ENCODE data around the gene DSCAM. TPM values are rescaled to one million over a fixed set of nuclear protein-coding genes. Genes with fewer than 3 reads are reported as not detected.

The DSCAM gene
- total and polyA plus RNA-seq, 10 of the 15 experiments (the other 5 are each of a cell fraction or from before 2014, with no cell fraction given): not detected

DNA sequence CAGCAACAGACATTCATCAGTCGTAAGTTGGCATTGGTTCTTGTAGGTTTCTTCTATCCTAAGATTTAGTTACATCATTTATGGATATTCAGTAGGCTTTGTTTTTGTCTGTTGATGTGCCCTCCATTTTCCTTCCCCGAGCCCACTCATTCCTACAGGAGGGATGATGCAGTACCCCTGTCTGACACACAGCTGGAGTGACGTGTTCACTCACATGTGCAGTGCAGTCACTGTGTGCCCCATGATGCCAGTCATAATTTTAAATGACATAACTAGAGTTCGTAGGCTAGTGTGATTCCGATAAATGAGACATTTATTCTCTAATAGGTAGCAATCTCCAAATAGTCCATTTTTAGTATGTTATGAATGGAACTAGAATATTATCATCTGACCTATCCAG lies 438.4 kb downstream of the DSCAM start:
- WGBS (ENCODE audit: insufficient coverage, insufficient replicate concordance, low lambda C conversion rate, missing lambda C conversion rate): 20% methylated on average over 5 of the region's 5 CpGs
- intact Hi-C loops (cut with micrococcal nuclease; ENCODE audit: unreplicated experiment): no loop called here
- ATAC-seq: no peak
- Histone ChIP-seq H3K4me3 (no peak overlapping the region), H3K27me3 (replicated peaks in 1 of 2; ENCODE audit: control insufficient read depth in 2 of 2, insufficient read depth in 2 of 2, low read length in 1 of 2) (no peaks in the 10 kb centered on the region), H2AFZ (ENCODE audit: control insufficient read depth, low read depth, low read length) (no peak overlapping the region), H3K4me2 (ENCODE audit: control insufficient read depth, insufficient read depth) (no peak overlapping the region), H3K36me3 (ENCODE audit: control insufficient read depth in 2 of 2, insufficient read depth in 2 of 2, low read length in 1 of 2) (no peaks in the 10 kb centered on the region), H3K27ac (ENCODE audit: control insufficient read depth, insufficient read depth) (no peak overlapping the region), H3K9ac (ENCODE audit: control insufficient read depth, insufficient read depth, low read length) (no peak overlapping the region), H3K4me1 (ENCODE audit: control insufficient read depth, insufficient read depth, low read length) (no peaks in the 10 kb centered on the region), H3K9me3 (replicated peaks; ENCODE audit: control insufficient read depth, insufficient read depth, low read length) (no peaks in the 10 kb centered on the region), H3K79me2 (ENCODE audit: control insufficient read depth, insufficient read depth, low read length) (no peaks in the 10 kb centered on the region), H4K20me1 (ENCODE audit: control insufficient read depth, insufficient read depth) (no peaks in the 10 kb centered on the region)
- ChIA-PET RAD21 (ENCODE audit: unreplicated experiment) (no interaction called here), SMC1A (ENCODE audit: uncharacterized antibody, unreplicated experiment) (no interaction called here), CTCF (no interaction called here), POLR2A (no interaction called here)
- no peak for DNase-seq (ENCODE audit: low read depth, low spot score)
- in situ Hi-C loops (cut with MboI): no loop called here
- no TSS peak for BruUV-seq (replicated peaks)
- TF ChIP-seq CHD1 (IDR thresholded peaks at IDR 0.05; ENCODE audit: low read depth, low read length): no peak
- no peak for FAIRE-seq

- H4K20me1 ChIP-seq (ENCODE audit: control insufficient read depth, insufficient read depth): no peaks in the 10 kb centered on the region
- POLR2A ChIA-PET: no interaction called here
- SMC1A ChIA-PET (ENCODE audit: uncharacterized antibody, unreplicated experiment): no interaction called here
- CTCF ChIA-PET: no interaction called here
- H3K4me1 ChIP-seq (ENCODE audit: control insufficient read depth, insufficient read depth, low read length): no peaks in the 10 kb centered on the region
- no peak overlapping the region for H2AFZ ChIP-seq (ENCODE audit: control insufficient read depth, low read depth, low read length)
- H3K4me3 ChIP-seq: no peak overlapping the region
- intact Hi-C loops (cut with micrococcal nuclease; ENCODE audit: unreplicated experiment): no loop called here
- DNase-seq (ENCODE audit: low read depth, low spot score): no peak
- BruUV-seq (replicated peaks): no TSS peak
- ATAC-seq: no peak
- no peaks in the 10 kb centered on the region for H3K9me3 ChIP-seq (replicated peaks; ENCODE audit: control insufficient read depth, insufficient read depth, low read length)
- in situ Hi-C loops (cut with MboI): no loop called here
- no peak overlapping the region for H3K27ac ChIP-seq (ENCODE audit: control insufficient read depth, insufficient read depth)
- H3K27me3 ChIP-seq (replicated peaks in 1 of 2; ENCODE audit: control insufficient read depth in 2 of 2, insufficient read depth in 2 of 2, low read length in 1 of 2): no peaks in the 10 kb centered on the region
- H3K79me2 ChIP-seq (ENCODE audit: control insufficient read depth, insufficient read depth, low read length): no peaks in the 10 kb centered on the region
- H3K36me3 ChIP-seq (ENCODE audit: control insufficient read depth in 2 of 2, insufficient read depth in 2 of 2, low read length in 1 of 2): no peaks in the 10 kb centered on the region
- FAIRE-seq: no peak
- RAD21 ChIA-PET (ENCODE audit: unreplicated experiment): no interaction called here
- H3K9ac ChIP-seq (ENCODE audit: control insufficient read depth, insufficient read depth, low read length): no peak overlapping the region
- no peak overlapping the region for H3K4me2 ChIP-seq (ENCODE audit: control insufficient read depth, insufficient read depth)
- WGBS (ENCODE audit: insufficient coverage, insufficient replicate concordance, low lambda C conversion rate, missing lambda C conversion rate): 18% methylated on average over 3 of the region's 3 CpGs
- TF ChIP-seq, protein P1, sequence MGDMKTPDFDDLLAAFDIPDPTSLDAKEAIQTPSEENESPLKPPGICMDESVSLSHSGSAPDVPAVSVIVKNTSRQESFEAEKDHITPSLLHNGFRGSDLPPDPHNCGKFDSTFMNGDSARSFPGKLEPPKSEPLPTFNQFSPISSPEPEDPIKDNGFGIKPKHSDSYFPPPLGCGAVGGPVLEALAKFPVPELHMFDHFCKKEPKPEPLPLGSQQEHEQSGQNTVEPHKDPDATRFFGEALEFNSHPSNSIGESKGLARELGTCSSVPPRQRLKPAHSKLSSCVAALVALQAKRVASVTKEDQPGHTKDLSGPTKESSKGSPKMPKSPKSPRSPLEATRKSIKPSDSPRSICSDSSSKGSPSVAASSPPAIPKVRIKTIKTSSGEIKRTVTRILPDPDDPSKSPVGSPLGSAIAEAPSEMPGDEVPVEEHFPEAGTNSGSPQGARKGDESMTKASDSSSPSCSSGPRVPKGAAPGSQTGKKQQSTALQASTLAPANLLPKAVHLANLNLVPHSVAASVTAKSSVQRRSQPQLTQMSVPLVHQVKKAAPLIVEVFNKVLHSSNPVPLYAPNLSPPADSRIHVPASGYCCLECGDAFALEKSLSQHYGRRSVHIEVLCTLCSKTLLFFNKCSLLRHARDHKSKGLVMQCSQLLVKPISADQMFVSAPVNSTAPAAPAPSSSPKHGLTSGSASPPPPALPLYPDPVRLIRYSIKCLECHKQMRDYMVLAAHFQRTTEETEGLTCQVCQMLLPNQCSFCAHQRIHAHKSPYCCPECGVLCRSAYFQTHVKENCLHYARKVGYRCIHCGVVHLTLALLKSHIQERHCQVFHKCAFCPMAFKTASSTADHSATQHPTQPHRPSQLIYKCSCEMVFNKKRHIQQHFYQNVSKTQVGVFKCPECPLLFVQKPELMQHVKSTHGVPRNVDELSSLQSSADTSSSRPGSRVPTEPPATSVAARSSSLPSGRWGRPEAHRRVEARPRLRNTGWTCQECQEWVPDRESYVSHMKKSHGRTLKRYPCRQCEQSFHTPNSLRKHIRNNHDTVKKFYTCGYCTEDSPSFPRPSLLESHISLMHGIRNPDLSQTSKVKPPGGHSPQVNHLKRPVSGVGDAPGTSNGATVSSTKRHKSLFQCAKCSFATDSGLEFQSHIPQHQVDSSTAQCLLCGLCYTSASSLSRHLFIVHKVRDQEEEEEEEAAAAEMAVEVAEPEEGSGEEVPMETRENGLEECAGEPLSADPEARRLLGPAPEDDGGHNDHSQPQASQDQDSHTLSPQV (IDR thresholded peaks at IDR 0.05): no peak
- no peak for TF ChIP-seq NFIC (IDR thresholded peaks at IDR 0.05; ENCODE audit: low read depth, low read length)
- TF ChIP-seq, protein P2, sequence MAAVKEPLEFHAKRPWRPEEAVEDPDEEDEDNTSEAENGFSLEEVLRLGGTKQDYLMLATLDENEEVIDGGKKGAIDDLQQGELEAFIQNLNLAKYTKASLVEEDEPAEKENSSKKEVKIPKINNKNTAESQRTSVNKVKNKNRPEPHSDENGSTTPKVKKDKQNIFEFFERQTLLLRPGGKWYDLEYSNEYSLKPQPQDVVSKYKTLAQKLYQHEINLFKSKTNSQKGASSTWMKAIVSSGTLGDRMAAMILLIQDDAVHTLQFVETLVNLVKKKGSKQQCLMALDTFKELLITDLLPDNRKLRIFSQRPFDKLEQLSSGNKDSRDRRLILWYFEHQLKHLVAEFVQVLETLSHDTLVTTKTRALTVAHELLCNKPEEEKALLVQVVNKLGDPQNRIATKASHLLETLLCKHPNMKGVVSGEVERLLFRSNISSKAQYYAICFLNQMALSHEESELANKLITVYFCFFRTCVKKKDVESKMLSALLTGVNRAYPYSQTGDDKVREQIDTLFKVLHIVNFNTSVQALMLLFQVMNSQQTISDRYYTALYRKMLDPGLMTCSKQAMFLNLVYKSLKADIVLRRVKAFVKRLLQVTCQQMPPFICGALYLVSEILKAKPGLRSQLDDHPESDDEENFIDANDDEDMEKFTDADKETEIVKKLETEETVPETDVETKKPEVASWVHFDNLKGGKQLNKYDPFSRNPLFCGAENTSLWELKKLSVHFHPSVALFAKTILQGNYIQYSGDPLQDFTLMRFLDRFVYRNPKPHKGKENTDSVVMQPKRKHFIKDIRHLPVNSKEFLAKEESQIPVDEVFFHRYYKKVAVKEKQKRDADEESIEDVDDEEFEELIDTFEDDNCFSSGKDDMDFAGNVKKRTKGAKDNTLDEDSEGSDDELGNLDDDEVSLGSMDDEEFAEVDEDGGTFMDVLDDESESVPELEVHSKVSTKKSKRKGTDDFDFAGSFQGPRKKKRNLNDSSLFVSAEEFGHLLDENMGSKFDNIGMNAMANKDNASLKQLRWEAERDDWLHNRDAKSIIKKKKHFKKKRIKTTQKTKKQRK (IDR thresholded peaks at IDR 0.05; ENCODE audit: low read depth, low read length): no peak
- no peak for TF ChIP-seq SMARCA5 (IDR thresholded peaks at IDR 0.05)
- no peak for TF ChIP-seq PAX5 (IDR thresholded peaks at IDR 0.05; ENCODE audit: borderline replicate concordance, low read depth, low read length)
- TF ChIP-seq, protein P3, sequence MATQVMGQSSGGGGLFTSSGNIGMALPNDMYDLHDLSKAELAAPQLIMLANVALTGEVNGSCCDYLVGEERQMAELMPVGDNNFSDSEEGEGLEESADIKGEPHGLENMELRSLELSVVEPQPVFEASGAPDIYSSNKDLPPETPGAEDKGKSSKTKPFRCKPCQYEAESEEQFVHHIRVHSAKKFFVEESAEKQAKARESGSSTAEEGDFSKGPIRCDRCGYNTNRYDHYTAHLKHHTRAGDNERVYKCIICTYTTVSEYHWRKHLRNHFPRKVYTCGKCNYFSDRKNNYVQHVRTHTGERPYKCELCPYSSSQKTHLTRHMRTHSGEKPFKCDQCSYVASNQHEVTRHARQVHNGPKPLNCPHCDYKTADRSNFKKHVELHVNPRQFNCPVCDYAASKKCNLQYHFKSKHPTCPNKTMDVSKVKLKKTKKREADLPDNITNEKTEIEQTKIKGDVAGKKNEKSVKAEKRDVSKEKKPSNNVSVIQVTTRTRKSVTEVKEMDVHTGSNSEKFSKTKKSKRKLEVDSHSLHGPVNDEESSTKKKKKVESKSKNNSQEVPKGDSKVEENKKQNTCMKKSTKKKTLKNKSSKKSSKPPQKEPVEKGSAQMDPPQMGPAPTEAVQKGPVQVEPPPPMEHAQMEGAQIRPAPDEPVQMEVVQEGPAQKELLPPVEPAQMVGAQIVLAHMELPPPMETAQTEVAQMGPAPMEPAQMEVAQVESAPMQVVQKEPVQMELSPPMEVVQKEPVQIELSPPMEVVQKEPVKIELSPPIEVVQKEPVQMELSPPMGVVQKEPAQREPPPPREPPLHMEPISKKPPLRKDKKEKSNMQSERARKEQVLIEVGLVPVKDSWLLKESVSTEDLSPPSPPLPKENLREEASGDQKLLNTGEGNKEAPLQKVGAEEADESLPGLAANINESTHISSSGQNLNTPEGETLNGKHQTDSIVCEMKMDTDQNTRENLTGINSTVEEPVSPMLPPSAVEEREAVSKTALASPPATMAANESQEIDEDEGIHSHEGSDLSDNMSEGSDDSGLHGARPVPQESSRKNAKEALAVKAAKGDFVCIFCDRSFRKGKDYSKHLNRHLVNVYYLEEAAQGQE (IDR thresholded peaks at IDR 0.05; ENCODE audit: low read depth, low read length): no peak
Observed at GRCh38 chr21:40404396-40404800, 442.6 kb downstream of the DSCAM start.

All from GM12878 (cell line).